HepG2 (cell line): ENCODE results near the gene GPT2. TPM values are rescaled to one million over a fixed set of nuclear protein-coding genes. Genes with fewer than 3 reads are reported as not detected.
A peak's percentile ranks its signal among the peaks of the same experiment; 100 is the strongest.

Source experiments
- ATAC-seq: fragments of 200-7000 bp; cut with Tn5 transposase; 3 replicates; pipeline ENCODE4 v1.9.1; 2020; ENCODE audit warnings: mild to moderate bottlenecking, moderate library complexity
- BruUV-seq: library from RNA; stranded (reverse); fragments of 400-500 nt; replicated peaks from 2 replicates; lab custom pipeline; 2021; lab: Mats Ljungman, UMichigan
- CTCF ChIA-PET: fragments of 300-600 bp; formaldehyde crosslinking; extraction: SDS; loops from one replicate; lab custom pipeline; 2021; ENCODE audit warnings: low total read pairs, inconsistent platforms, low intra/inter-chr PET ratio; lab: Yijun Ruan, JAX
- POLR2A ChIA-PET: fragments of 350-600 bp; sonication (Branson Sonifier 250); formaldehyde crosslinking; loops from one replicate; lab custom pipeline; 2020; ENCODE audit warnings: antibody characterized with exemption, inconsistent platforms; lab: Yijun Ruan, JAX
- DNase-seq: peaks from one replicate; pipeline ENCODE4 v3.0.0-alpha.2; 2015; ENCODE audit warnings: low spot score
- FAIRE-seq: peaks from 3 replicates; lab custom pipeline; 2011; peaks lifted over from hg19 to GRCh38; lab: Jason Lieb, UNC
- H2AFZ ChIP-seq: one replicate; pipeline ENCODE4 v1.6.1; 2011; ENCODE audit warnings: low read length, inconsistent platforms
- H3K27ac ChIP-seq: fragments of 300-600 bp; 3 replicates; pipeline ENCODE4 v1.8.0; 2011; ENCODE audit warnings: mixed run types, mild to moderate bottlenecking, mixed read lengths, low read length, inconsistent platforms; ENCODE audit not compliant: insufficient read depth; ENCODE audit errors: extremely low read length
- H3K27me3 ChIP-seq, 2 experiments: fragments of 200-600 bp in 1 of 2; 2 replicates in 1 of 2; 3 replicates in 1 of 2; pipeline versions ENCODE4 v1.6.0 to v1.8.0; 2011; ENCODE audit warnings: low read length in 2 of 2, mild to moderate bottlenecking in 2 of 2, moderate library complexity in 2 of 2, inconsistent platforms in 1 of 2; ENCODE audit not compliant: insufficient read depth in 2 of 2, control insufficient read depth in 1 of 2
- H3K36me3 ChIP-seq, 2 experiments: fragments of 200-600 bp in 1 of 2; replicated peaks in 1 of 2; 2 replicates in 1 of 2; 3 replicates in 1 of 2; pipeline versions ENCODE4 v1.5.1 to v1.8.0; 2011; ENCODE audit warnings: low read length in 2 of 2, inconsistent platforms in 1 of 2; ENCODE audit not compliant: insufficient read depth in 2 of 2, control insufficient read depth in 1 of 2
- H3K4me1 ChIP-seq: 2 replicates; pipeline ENCODE4 v1.5.1; 2012; ENCODE audit warnings: low read length, inconsistent platforms; ENCODE audit not compliant: insufficient read depth
- H3K4me2 ChIP-seq: 2 replicates; pipeline ENCODE4 v1.6.0; 2011; ENCODE audit warnings: low read depth, low read length, inconsistent platforms
- H3K4me3 ChIP-seq, 3 experiments: fragments of 200-600 bp in 1 of 3; sonication (generic), shearing (Covaris generic) in 1 of 3; replicated peaks in 1 of 3; 2 replicates each; pipeline ENCODE4 v1.5.1; 2011 to 2016; ENCODE audit warnings: low read length in 3 of 3, inconsistent platforms in 2 of 3, low read depth in 2 of 3, mild to moderate bottlenecking in 2 of 3, control low read depth in 1 of 3, mixed read lengths in 1 of 3; ENCODE audit not compliant: insufficient read depth in 1 of 3
- H3K79me2 ChIP-seq: one replicate; pipeline ENCODE4 v1.6.1; 2011; ENCODE audit warnings: low read length, inconsistent platforms; ENCODE audit not compliant: insufficient read depth
- H3K9ac ChIP-seq: 2 replicates; pipeline ENCODE4 v1.6.0; 2011; ENCODE audit warnings: mild to moderate bottlenecking, low read depth, low read length, inconsistent platforms; ENCODE audit not compliant: insufficient read depth
- H3K9me3 ChIP-seq: 2 replicates; pipeline ENCODE4 v1.5.1; 2012; ENCODE audit warnings: mild to moderate bottlenecking, low read length
- H4K20me1 ChIP-seq: 2 replicates; pipeline ENCODE4 v1.6.0; 2011; ENCODE audit warnings: inconsistent platforms, mild to moderate bottlenecking, low read length, moderate library complexity; ENCODE audit not compliant: insufficient read depth
- ARHGAP35 ChIP-seq: sonication (generic); formaldehyde crosslinking; IDR thresholded peaks from 2 replicates; pipeline ENCODE4 v1.9.0; 2022; ENCODE audit warnings: mild to moderate bottlenecking, inconsistent platforms, moderate library complexity, missing genetic modification reagents, borderline replicate concordance
- E2F2 ChIP-seq: sonication (generic); formaldehyde crosslinking; IDR thresholded peaks from 2 replicates; pipeline ENCODE4 v1.4.0; 2020; ENCODE audit warnings: missing genetic modification reagents, borderline replicate concordance
- JUNB ChIP-seq: sonication (generic); formaldehyde crosslinking; IDR thresholded peaks from 2 replicates; pipeline ENCODE4 v1.8.0; 2022; ENCODE audit warnings: missing genetic modification reagents, mild to moderate bottlenecking, borderline replicate concordance
- KDM4B ChIP-seq: sonication (generic); formaldehyde crosslinking; IDR thresholded peaks from 2 replicates; pipeline ENCODE4 v1.4.0; 2020; ENCODE audit warnings: missing genetic modification reagents
- MAX ChIP-seq: IDR thresholded peaks from 2 replicates; pipeline ENCODE4 v1.6.1; 2012; ENCODE audit warnings: inconsistent platforms
- ZBTB33 ChIP-seq: sonication (generic); formaldehyde crosslinking; IDR thresholded peaks from 2 replicates; pipeline ENCODE4 v1.4.0; 2020; ENCODE audit warnings: missing genetic modification reagents
- ZNF138 ChIP-seq: sonication (generic); formaldehyde crosslinking; IDR thresholded peaks from 2 replicates; pipeline ENCODE4 v1.5.0; 2020; ENCODE audit warnings: mild to moderate bottlenecking, low read depth, missing genetic modification reagents
- ZNF512 ChIP-seq: sonication (generic); formaldehyde crosslinking; IDR thresholded peaks from 2 replicates; pipeline ENCODE4 v1.4.0; 2020; ENCODE audit warnings: mild to moderate bottlenecking, missing genetic modification reagents
- ZNF781 ChIP-seq: sonication (generic); formaldehyde crosslinking; IDR thresholded peaks from 2 replicates; pipeline ENCODE4 v1.5.1; 2020; ENCODE audit warnings: borderline replicate concordance, mild to moderate bottlenecking, missing genetic modification reagents; ENCODE audit errors: not compliant biosample characterization
- ZNF782 ChIP-seq: sonication (generic); formaldehyde crosslinking; IDR thresholded peaks from 2 replicates; pipeline ENCODE4 v1.4.0; 2020; ENCODE audit warnings: missing genetic modification reagents, mild to moderate bottlenecking, borderline replicate concordance
- ZSCAN22 ChIP-seq: sonication (generic); formaldehyde crosslinking; IDR thresholded peaks from 2 replicates; pipeline ENCODE4 v1.4.0; 2020; ENCODE audit warnings: mild to moderate bottlenecking, missing genetic modification reagents
- WGBS: methylation state at CpG from one replicate; pipeline ENCODE4 v1.1.6; 2017; ENCODE audit warnings: low lambda C conversion rate; 5-methylcytosine and 5-hydroxymethylcytosine counted together
- in situ Hi-C: cut with HindIII; loops from 2 replicates; pipeline ENCODE4 v1.10.0; 2017; ENCODE audit warnings: low pct_unique_long_range_greater_than_20kb; ENCODE audit not compliant: extremely low pct_ligation_motif_present
- intact Hi-C: fragments of 100-400 bp; cut with micrococcal nuclease; formaldehyde crosslinking; loops from one replicate; pipeline ENCODE4 v1.10.0; 2022; ENCODE audit not compliant: unreplicated experiment
- polyA plus RNA-seq, 8 experiments: library from polyadenylated mRNA; depleted of rRNA in 3 of 8; stranded (reverse) in 7 of 8; unstranded in 1 of 8; fragments of >200 nt; fragmentation: Illumina TruSeq in 4 of 8; extraction: Trizol in 4 of 8; gene quantifications; 2 replicates each; pipeline versions ENCODE4 v1.2.1 to v1.2.3, GENCODE V29; 2011 to 2016; ENCODE audit warnings: low read depth in 4 of 8, missing spikeins in 1 of 8, mixed read lengths in 1 of 8; ENCODE audit not compliant: insufficient read depth in 1 of 8
- total RNA-seq, 5 experiments: library from RNA; depleted of rRNA; stranded (reverse); fragments of >200 nt; fragmentation: Illumina TruSeq; extraction: Trizol; gene quantifications; 2 replicates each; pipeline ENCODE4 v1.2.3, GENCODE V29; 2016; ENCODE audit warnings: low read depth in 1 of 5

GPT2 gene
- total and polyA plus RNA-seq, 2 of the 13 experiments (the other 11 are each of a cell fraction or from before 2014, with no cell fraction given), result 138 to 267 TPM

- ChIA-PET CTCF (no interaction called here), POLR2A (interaction anchor here (0.7 to 5.3 kb wide), 3 partner anchors 12 to 25 kb away, joined by 4 to 49 read pairs (median 7); no protein-coding TSS in a partner anchor)
- H3K9me3 ChIP-seq, result no peaks in the 10 kb centered on the region
- WGBS, result 97% methylated on average over 11 of the region's 11 CpGs
- H3K4me2 ChIP-seq, result no peak overlapping the region
- TF ChIP-seq ZBTB33 (CRISPR knock-in tag) (peak; percentile 62; the same call in 1 of the 2 replicates), ZSCAN22 (no peak)
- DNase-seq (no peak), ATAC-seq (no peak), FAIRE-seq (no peak)
- peaks cover 31% of the 10 kb centered on the region for H3K79me2 ChIP-seq
- in situ Hi-C loops (no loop called here), intact Hi-C loops (no loop called here)
- H3K4me1 ChIP-seq, result peaks cover 59% of the 10 kb centered on the region
- BruUV-seq, result no TSS peak
- H3K4me3 ChIP-seq, result no peak overlapping the region
- no peak overlapping the region for H2AFZ ChIP-seq
- peaks cover 0 to 4% of the 10 kb centered on the region in 2 experiments; a peak in 2 of 5 replicates for H3K36me3 ChIP-seq
- no peak overlapping the region for H3K9ac ChIP-seq
- H4K20me1 ChIP-seq, result peaks cover 19% of the 10 kb centered on the region
- H3K27ac ChIP-seq, result no peak overlapping the region
- H3K27me3 ChIP-seq, result no peaks in the 10 kb centered on the region; a peak in 1 of 5 replicates
These were observed 91.0 kb downstream of the GPT2 start for GRCh38 chr16:46975165-46975564.

- no peaks in the 10 kb centered on the region; a peak in 1 of 5 replicates for H3K27me3 ChIP-seq
- intact Hi-C loops (no loop called here), in situ Hi-C loops (no loop called here)
- H3K79me2 ChIP-seq, result peaks cover 24% of the 10 kb centered on the region
- peaks cover 58% of the 10 kb centered on the region for H3K4me1 ChIP-seq
- no TSS peak for BruUV-seq
- H2AFZ ChIP-seq, result no peak overlapping the region
- peaks cover 0 to 4% of the 10 kb centered on the region in 2 experiments; a peak in 2 of 5 replicates for H3K36me3 ChIP-seq
- no peaks in the 10 kb centered on the region for H3K9me3 ChIP-seq
- WGBS, result 95% methylated on average over 4 of the region's 4 CpGs
- no peak for DNase-seq
- H3K4me2 ChIP-seq, result 0 out of 2 replicates have a peak overlapping the region, but pooled peaks have one; percentile 43
- ATAC-seq, result no peak
- no peak overlapping the region for H3K27ac ChIP-seq
- POLR2A ChIA-PET, result interaction anchor here (0.9 to 5.3 kb wide), 2 partner anchors 15 to 93 kb away, joined by 3 to 49 read pairs; no protein-coding TSS in a partner anchor
- no peak for FAIRE-seq
- CTCF ChIA-PET, result no interaction called here
- H3K9ac ChIP-seq, result no peak overlapping the region
- H3K4me3 ChIP-seq, result no peak overlapping the region
- peaks cover 16% of the 10 kb centered on the region for H4K20me1 ChIP-seq
- TF ChIP-seq ZNF138 (no peak), KDM4B (CRISPR knock-in tag) (no peak), ZNF781 (CRISPR knock-in tag) (no peak), E2F2 (CRISPR knock-in tag) (no peak), JUNB (CRISPR knock-in tag) (no peak), ARHGAP35 (CRISPR knock-in tag) (no peak), ZNF512 (CRISPR knock-in tag) (no peak), MAX (no peak), ZNF782 (no peak)
These were observed 91.8 kb downstream of the GPT2 start for GRCh38 chr16:46975908-46976470.
